HEK293 (cell line): Measurements from ENCODE around the gene ICAM3.

Source experiments
- CTCF ChIP-seq: fragments of 450-650 bp; formaldehyde crosslinking; IDR thresholded peaks from 2 replicates; pipeline ENCODE4 v1.5.1; 2016; ENCODE audit warnings: missing biosample characterization, missing genetic modification characterization
- HOXA7 ChIP-seq: sonication (generic); formaldehyde crosslinking; IDR thresholded peaks from 2 replicates; pipeline ENCODE4 v1.8.1; 2022; ENCODE audit warnings: missing genetic modification reagents, borderline replicate concordance
- HOXD13 ChIP-seq: sonication (generic); formaldehyde crosslinking; IDR thresholded peaks from 2 replicates; pipeline ENCODE4 v1.8.0; 2022; ENCODE audit warnings: missing genetic modification reagents, borderline replicate concordance
- KLF10 ChIP-seq: fragments of 450-650 bp; IDR thresholded peaks from 2 replicates; pipeline ENCODE4 v1.5.1; 2018; ENCODE audit warnings: missing biosample characterization, mild to moderate bottlenecking, missing genetic modification characterization
- KLF16 ChIP-seq: fragments of 450-650 bp; formaldehyde crosslinking; IDR thresholded peaks from 2 replicates; pipeline ENCODE4 v1.5.1; 2017; ENCODE audit warnings: missing biosample characterization, missing genetic modification characterization
- ZBTB44 ChIP-seq: fragments of 450-650 bp; IDR thresholded peaks from 2 replicates; pipeline ENCODE4 v1.5.1; 2018; ENCODE audit warnings: missing biosample characterization, mild to moderate bottlenecking, missing genetic modification characterization
- ZFP41 ChIP-seq: fragments of 450-650 bp; formaldehyde crosslinking; IDR thresholded peaks from 2 replicates; pipeline ENCODE4 v1.5.1; 2016; ENCODE audit warnings: missing biosample characterization, missing genetic modification characterization, borderline replicate concordance
- ZNF184 ChIP-seq: fragments of 450-650 bp; IDR thresholded peaks from 2 replicates; pipeline ENCODE4 v1.5.1; 2018; ENCODE audit warnings: missing biosample characterization, mild to moderate bottlenecking, missing genetic modification characterization
- ZNF341 ChIP-seq: fragments of 450-650 bp; formaldehyde crosslinking; IDR thresholded peaks from 2 replicates; pipeline ENCODE4; 2016; ENCODE audit warnings: low read depth, missing biosample characterization, missing genetic modification characterization
- ZNF404 ChIP-seq: fragments of 450-650 bp; formaldehyde crosslinking; IDR thresholded peaks from 2 replicates; pipeline ENCODE4 v1.5.1; 2017; ENCODE audit warnings: missing biosample characterization, missing genetic modification characterization
- ZNF510 ChIP-seq: fragments of 450-650 bp; formaldehyde crosslinking; IDR thresholded peaks from 2 replicates; pipeline ENCODE4 v1.5.1; 2018; ENCODE audit warnings: mild to moderate bottlenecking, missing genetic modification characterization, missing biosample characterization; ENCODE audit not compliant: insufficient replicate concordance
- ZNF558 ChIP-seq: fragments of 450-650 bp; formaldehyde crosslinking; IDR thresholded peaks from 2 replicates; pipeline ENCODE4 v1.5.1; 2016; ENCODE audit warnings: missing biosample characterization, missing genetic modification characterization
- ZNF629 ChIP-seq: fragments of 450-650 bp; formaldehyde crosslinking; IDR thresholded peaks from 2 replicates; pipeline ENCODE4 v1.5.1; 2017; ENCODE audit warnings: missing biosample characterization, missing genetic modification characterization
- ZNF654 ChIP-seq: fragments of 450-650 bp; formaldehyde crosslinking; IDR thresholded peaks from 2 replicates; pipeline ENCODE4 v1.5.1; 2016; ENCODE audit warnings: low read depth, missing biosample characterization, missing genetic modification characterization
- ZNF677 ChIP-seq: fragments of 450-650 bp; IDR thresholded peaks from 2 replicates; pipeline ENCODE4 v1.5.0; 2018; ENCODE audit warnings: missing biosample characterization, mild to moderate bottlenecking, missing genetic modification characterization, moderate library complexity
- ZNF701 ChIP-seq: fragments of 450-650 bp; formaldehyde crosslinking; IDR thresholded peaks from 2 replicates; pipeline ENCODE4 v1.5.1; 2016; ENCODE audit warnings: missing biosample characterization, missing genetic modification characterization
- ZNF777 ChIP-seq: fragments of 450-650 bp; formaldehyde crosslinking; IDR thresholded peaks from 2 replicates; pipeline ENCODE4 v1.5.1; 2017; ENCODE audit warnings: missing biosample characterization, missing genetic modification characterization, borderline replicate concordance
- ZSCAN23 ChIP-seq: fragments of 450-650 bp; formaldehyde crosslinking; IDR thresholded peaks from 2 replicates; pipeline ENCODE4 v1.5.1; 2016; ENCODE audit warnings: missing biosample characterization, missing genetic modification characterization
- TF ChIP-seq, protein P1 (sequence below): sonication (generic); formaldehyde crosslinking; IDR thresholded peaks from 2 replicates; pipeline ENCODE4 v1.8.1; 2022; ENCODE audit warnings: mild to moderate bottlenecking, moderate library complexity, missing genetic modification reagents
- TF ChIP-seq, protein P2 (sequence below): fragments of 450-650 bp; formaldehyde crosslinking; IDR thresholded peaks from 2 replicates; pipeline ENCODE4 v1.5.1; 2016; ENCODE audit warnings: missing biosample characterization, missing genetic modification characterization, low read depth
- TF ChIP-seq, protein P3 (sequence below): fragments of 450-650 bp; formaldehyde crosslinking; IDR thresholded peaks from 2 replicates; pipeline ENCODE4 v1.5.1; 2017; ENCODE audit warnings: missing biosample characterization, missing genetic modification characterization

The ICAM3 gene

GRCh38 chr19:10334588-10335351 lies 4.7 kb downstream of the ICAM3 start (continued):
- TF ChIP-seq ZNF654 (tag by site-specific recombination) (no peak), ZBTB44 (tag by site-specific recombination) (no peak), ZNF184 (tag by site-specific recombination) (no peak), KLF10 (tag by site-specific recombination) (peak; percentile 96), ZFP41 (tag by site-specific recombination) (no peak), ZNF629 (tag by site-specific recombination) (0 out of 2 replicates have a peak, but pooled peaks have one; percentile 11), ZNF510 (no peak), HOXD13 (CRISPR knock-in tag) (no peak), KLF16 (tag by site-specific recombination) (peak; percentile 92), CTCF (tag by site-specific recombination) (peak; percentile 59; the same call in 1 of the 2 replicates), HOXA7 (CRISPR knock-in tag) (no peak), ZNF777 (tag by site-specific recombination) (peak; percentile 79; the same call in 1 of the 2 replicates), ZNF558 (no peak), ZNF677 (tag by site-specific recombination) (no peak), ZNF701 (tag by site-specific recombination) (no peak), ZNF341 (tag by site-specific recombination) (no peak), ZNF404 (no peak), ZSCAN23 (tag by site-specific recombination) (no peak)
- TF ChIP-seq, protein P1, sequence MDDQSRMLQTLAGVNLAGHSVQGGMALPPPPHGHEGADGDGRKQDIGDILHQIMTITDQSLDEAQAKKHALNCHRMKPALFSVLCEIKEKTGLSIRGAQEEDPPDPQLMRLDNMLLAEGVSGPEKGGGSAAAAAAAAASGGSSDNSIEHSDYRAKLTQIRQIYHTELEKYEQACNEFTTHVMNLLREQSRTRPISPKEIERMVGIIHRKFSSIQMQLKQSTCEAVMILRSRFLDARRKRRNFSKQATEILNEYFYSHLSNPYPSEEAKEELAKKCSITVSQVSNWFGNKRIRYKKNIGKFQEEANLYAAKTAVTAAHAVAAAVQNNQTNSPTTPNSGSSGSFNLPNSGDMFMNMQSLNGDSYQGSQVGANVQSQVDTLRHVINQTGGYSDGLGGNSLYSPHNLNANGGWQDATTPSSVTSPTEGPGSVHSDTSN (CRISPR knock-in tag), result no peak
- TF ChIP-seq, protein P2, sequence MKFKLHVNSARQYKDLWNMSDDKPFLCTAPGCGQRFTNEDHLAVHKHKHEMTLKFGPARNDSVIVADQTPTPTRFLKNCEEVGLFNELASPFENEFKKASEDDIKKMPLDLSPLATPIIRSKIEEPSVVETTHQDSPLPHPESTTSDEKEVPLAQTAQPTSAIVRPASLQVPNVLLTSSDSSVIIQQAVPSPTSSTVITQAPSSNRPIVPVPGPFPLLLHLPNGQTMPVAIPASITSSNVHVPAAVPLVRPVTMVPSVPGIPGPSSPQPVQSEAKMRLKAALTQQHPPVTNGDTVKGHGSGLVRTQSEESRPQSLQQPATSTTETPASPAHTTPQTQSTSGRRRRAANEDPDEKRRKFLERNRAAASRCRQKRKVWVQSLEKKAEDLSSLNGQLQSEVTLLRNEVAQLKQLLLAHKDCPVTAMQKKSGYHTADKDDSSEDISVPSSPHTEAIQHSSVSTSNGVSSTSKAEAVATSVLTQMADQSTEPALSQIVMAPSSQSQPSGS (tag by site-specific recombination), result no peak
- TF ChIP-seq, protein P3, sequence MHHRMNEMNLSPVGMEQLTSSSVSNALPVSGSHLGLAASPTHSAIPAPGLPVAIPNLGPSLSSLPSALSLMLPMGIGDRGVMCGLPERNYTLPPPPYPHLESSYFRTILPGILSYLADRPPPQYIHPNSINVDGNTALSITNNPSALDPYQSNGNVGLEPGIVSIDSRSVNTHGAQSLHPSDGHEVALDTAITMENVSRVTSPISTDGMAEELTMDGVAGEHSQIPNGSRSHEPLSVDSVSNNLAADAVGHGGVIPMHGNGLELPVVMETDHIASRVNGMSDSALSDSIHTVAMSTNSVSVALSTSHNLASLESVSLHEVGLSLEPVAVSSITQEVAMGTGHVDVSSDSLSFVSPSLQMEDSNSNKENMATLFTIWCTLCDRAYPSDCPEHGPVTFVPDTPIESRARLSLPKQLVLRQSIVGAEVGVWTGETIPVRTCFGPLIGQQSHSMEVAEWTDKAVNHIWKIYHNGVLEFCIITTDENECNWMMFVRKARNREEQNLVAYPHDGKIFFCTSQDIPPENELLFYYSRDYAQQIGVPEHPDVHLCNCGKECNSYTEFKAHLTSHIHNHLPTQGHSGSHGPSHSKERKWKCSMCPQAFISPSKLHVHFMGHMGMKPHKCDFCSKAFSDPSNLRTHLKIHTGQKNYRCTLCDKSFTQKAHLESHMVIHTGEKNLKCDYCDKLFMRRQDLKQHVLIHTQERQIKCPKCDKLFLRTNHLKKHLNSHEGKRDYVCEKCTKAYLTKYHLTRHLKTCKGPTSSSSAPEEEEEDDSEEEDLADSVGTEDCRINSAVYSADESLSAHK (tag by site-specific recombination), result no peak
